Epidermal melanocyte (primary cell): ENCODE data around the gene DCDC1.

Experiments
- DNase-seq: peaks from one replicate; pipeline ENCODE4 v3.0.0; 2011; ENCODE audit warnings: low spot score; ENCODE audit not compliant: insufficient read length

Gene DCDC1

GRCh38 chr11:30860146-30860545, 509.4 kb downstream of the DCDC1 start:
- no peak for DNase-seq

GRCh38 chr11:30859669-30860068, 509.9 kb downstream of the DCDC1 start:
- DNase-seq: no peak

GRCh38 chr11:30855383-30856006, 514.0 kb downstream of the DCDC1 start:
- DNase-seq: no peak

GRCh38 chr11:30853439-30853838, 516.1 kb downstream of the DCDC1 start:
- no peak for DNase-seq

GRCh38 chr11:30852645-30853044, 516.9 kb downstream of the DCDC1 start:
- no peak for DNase-seq

- no peak for DNase-seq
Measured at GRCh38 chr11:30852091-30852490, 517.4 kb downstream of the DCDC1 start.

GRCh38 chr11:30837252-30837651, 532.3 kb downstream of the DCDC1 start:
- no peak for DNase-seq

GRCh38 chr11:30832831-30833230, 536.7 kb downstream of the DCDC1 start:
- no peak for DNase-seq

GRCh38 chr11:30830681-30831080, 538.9 kb downstream of the DCDC1 start:
- DNase-seq: no peak

GRCh38 chr11:30826911-30827310, 542.6 kb downstream of the DCDC1 start:
- DNase-seq: no peak

GRCh38 chr11:30825723-30826122, 543.8 kb downstream of the DCDC1 start:
- no peak for DNase-seq

GRCh38 chr11:30823119-30823518, 546.4 kb downstream of the DCDC1 start:
- no peak for DNase-seq

GRCh38 chr11:30821438-30821965, 548.0 kb downstream of the DCDC1 start:
- DNase-seq: no peak

GRCh38 chr11:30818721-30819120, 550.8 kb downstream of the DCDC1 start:
- DNase-seq: no peak

- DNase-seq: no peak
Measured at GRCh38 chr11:30816959-30817880, 552.3 kb downstream of the DCDC1 start.

- DNase-seq: no peak
Measured at GRCh38 chr11:30815619-30816018, 553.9 kb downstream of the DCDC1 start.

GRCh38 chr11:30814737-30815136, 554.8 kb downstream of the DCDC1 start:
- DNase-seq: no peak
